Stimulated activated CD8-positive, alpha-beta memory T cell treated with anti-CD3 and anti-CD28 coated beads, Interleukin-15, amount 100 ng/mL, for 24 hours (primary cell): Measurements from ENCODE around the gene AP3D1.

ENCODE experiments used
- DNase-seq: peaks from one replicate; pipeline ENCODE4 v3.0.0-alpha.2; 2020; ENCODE audit warnings: low read depth

AP3D1 gene

DNA sequence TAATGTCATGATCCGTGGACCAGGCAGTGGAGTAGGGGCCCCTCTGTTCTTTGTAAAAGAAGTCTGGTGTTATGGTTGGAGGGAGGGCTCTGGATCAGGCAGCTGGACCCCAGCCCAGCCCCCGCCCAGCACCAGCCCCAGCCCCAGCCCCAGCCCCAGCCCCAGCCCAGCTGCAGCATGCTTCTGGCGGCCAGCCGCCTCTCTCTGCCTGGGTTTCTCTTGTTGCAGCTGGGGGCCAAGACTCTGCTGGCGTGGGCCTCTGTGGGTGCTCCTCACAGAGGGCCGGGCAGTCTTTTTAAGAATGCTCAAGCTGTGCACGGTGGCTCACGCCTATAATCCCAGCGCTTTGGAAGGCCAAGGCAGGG lies 30.2 kb upstream of the AP3D1 start:
- no peak for DNase-seq

DNA sequence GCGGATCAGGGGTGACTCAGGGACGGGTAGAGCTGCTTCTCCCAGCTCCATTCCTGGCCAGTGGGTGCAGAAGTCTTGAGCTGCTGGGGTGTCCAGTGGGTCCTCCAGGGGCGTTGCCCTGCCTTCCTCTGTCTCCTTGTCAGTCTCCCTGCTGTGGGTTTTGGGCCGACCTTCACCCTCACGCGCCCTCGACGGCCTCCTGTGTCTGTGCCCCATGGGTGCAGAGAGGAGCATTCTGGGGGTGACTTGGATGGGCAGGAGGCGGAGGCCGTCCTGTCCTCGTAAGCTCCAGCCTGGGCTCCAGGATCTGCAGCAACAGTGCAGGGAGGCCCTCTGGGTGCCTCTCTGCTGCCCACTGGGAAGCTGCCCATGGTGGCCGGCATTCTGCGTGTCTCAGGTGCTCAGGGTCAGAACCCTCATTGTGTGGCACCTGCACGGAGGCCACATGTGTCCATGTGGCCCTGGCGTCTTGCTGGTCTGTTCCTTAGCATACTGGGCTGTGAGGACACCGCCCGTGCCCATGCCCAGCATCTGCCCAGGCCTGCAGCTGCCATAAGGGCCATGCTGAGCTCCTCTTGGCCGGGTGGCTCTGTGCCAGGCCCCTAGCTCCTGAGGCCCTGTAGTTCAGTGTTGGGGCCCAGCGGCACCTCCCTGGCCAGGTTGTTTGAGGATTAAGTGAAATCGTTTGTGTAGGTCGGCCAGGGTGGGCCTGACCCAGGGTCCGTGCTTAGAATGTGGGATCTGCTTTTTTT lies 29.7 kb upstream of the AP3D1 start:
- no peak for DNase-seq

DNA sequence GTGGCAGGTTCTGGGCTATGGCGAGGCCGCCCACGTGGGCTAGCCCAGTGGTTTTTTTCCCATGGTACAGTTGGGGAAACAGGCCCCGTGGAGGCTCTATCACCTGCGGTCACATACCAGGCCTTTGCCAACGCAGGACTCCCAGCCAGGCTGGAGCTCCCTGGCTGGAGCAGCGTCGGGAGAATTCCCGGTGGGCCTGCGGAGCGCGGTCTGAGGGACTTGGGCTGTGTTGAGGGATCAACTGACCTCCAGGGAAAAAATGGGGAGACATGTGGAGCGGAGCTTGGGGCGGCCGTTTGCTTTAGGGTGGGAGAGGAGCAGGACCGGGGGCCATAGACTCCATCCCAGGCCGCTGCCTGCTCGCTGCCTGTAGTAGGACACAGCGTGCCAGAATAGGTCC lies 28.7 kb upstream of the AP3D1 start:
- DNase-seq = no peak

GRCh38 chr19:2179095-2179494 lies 27.7 kb upstream of the AP3D1 start:
- DNase-seq = no peak

DNA sequence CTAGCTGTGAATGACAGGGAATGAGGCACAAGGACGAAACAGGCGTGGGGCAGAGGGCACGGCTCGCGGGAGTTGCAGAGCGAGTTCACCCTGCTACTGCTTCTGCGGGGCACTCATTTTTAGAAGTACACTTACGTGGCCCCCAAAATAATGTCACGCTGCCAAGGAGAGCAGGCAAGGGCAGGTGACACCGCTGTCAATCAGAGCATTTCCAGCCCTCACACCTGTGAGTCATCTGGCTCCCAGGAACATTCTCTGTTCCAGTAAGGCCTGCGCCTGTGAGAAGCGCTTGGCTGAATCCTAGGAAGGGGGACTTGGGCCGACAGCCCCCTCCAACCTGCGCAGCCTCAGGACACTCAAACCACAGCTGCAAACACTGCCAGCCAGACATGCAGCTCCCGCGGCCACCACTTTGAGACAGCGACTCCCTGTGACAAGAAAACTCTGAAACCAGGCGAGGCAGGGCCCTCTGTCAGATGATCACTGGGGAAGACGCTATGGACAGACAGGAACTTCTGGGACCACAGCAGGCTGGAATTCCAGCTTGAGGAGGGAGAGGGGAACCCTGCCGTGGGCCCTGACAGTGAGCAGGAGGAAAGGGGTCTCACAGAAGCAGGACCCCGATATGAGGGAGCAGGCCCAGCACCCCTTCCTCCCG lies 25.1 kb upstream of the AP3D1 start:
- DNase-seq = no peak

GRCh38 chr19:2175742-2176141 lies 24.4 kb upstream of the AP3D1 start:
- no peak for DNase-seq

- no peak for DNase-seq
These were observed 22.6 kb upstream of the AP3D1 start for GRCh38 chr19:2173767-2174577.

DNA sequence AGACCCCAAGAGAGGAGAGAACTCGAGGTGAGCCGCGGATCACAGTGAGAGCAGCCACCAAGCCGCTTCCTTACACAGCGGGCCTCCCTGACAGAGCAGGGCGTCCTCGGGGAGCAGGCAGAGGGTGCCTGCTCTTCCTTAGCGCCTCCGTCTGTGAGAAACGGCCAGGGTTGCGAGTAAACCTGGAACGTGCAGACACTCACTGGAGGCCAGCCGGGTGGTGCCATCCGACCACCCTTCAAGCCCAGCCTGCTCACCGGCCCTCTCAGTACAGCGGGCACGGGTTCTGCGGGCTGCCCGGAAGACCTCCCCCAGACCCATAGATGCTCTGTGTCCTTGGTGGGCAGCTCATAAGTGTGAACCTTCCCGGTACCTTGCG lies 22.0 kb upstream of the AP3D1 start:
- DNase-seq = no peak

- peak; percentile 39 for DNase-seq
These were observed 20.2 kb upstream of the AP3D1 start for GRCh38 chr19:2171349-2172145.

- no peak for DNase-seq
These were observed 19.6 kb upstream of the AP3D1 start for GRCh38 chr19:2170987-2171348.

GRCh38 chr19:2170219-2170618 lies 18.9 kb upstream of the AP3D1 start:
- no peak for DNase-seq

GRCh38 chr19:2168619-2169424 lies 17.5 kb upstream of the AP3D1 start:
- DNase-seq = peak; percentile 49

GRCh38 chr19:2167896-2168618 lies 16.7 kb upstream of the AP3D1 start:
- DNase-seq = no peak

GRCh38 chr19:2166741-2167738 lies 15.7 kb upstream of the AP3D1 start:
- no peak for DNase-seq

GRCh38 chr19:2164020-2164998 lies 12.9 kb upstream of the AP3D1 start:
- DNase-seq = no peak

GRCh38 chr19:2160379-2160778 lies 9.0 kb upstream of the AP3D1 start:
- no peak for DNase-seq

GRCh38 chr19:2157452-2157851 lies 6.1 kb upstream of the AP3D1 start:
- DNase-seq = no peak

- no peak for DNase-seq
These were observed 3.3 kb upstream of the AP3D1 start for GRCh38 chr19:2154587-2155075.
